HAP-1 (cell line): ENCODE data around the gene CC2D1A.
A peak's percentile ranks its signal among the peaks of the same experiment; 100 is the strongest.

Experiments
- DNase-seq, 2 experiments: peaks; one replicate each; pipeline ENCODE4 v3.0.0-alpha.2; 2016 to 2020; ENCODE audit warnings: low spot score in 2 of 2
- H3K27me3 ChIP-seq: fragments of 250-450 bp; sonication (Bioruptor Pico); 2 replicates; pipeline ENCODE4 v1.5.1; 2020; ENCODE audit warnings: low read depth, mild to moderate bottlenecking, moderate library complexity
- H3K36me3 ChIP-seq: fragments of 250-450 bp; sonication (Bioruptor Pico); replicated peaks from 2 replicates; pipeline ENCODE4 v1.5.1; 2020; ENCODE audit warnings: mild to moderate bottlenecking
- H3K4me1 ChIP-seq: fragments of 250-450 bp; sonication (Bioruptor Pico); 2 replicates; pipeline ENCODE4 v1.5.1; 2020; ENCODE audit warnings: mild to moderate bottlenecking
- H3K4me3 ChIP-seq: fragments of 250-450 bp; sonication (Bioruptor Pico); 2 replicates; pipeline ENCODE4 v1.5.1; 2020; ENCODE audit warnings: mild to moderate bottlenecking, moderate library complexity
- H3K9me3 ChIP-seq: fragments of 250-450 bp; sonication (Bioruptor Pico); 2 replicates; pipeline ENCODE4 v1.5.1; 2020; ENCODE audit warnings: mild to moderate bottlenecking, moderate library complexity
- in situ Hi-C: fragments of 300-500 bp; cut with MboI; formaldehyde crosslinking; loops from 3 replicates; pipeline ENCODE4 v1.14.3; 2020; ENCODE audit warnings: low sequenced_read_pairs, inconsistent platforms, mixed read lengths

Gene CC2D1A

GRCh38 chr19:13883516-13884064 is 22.4 kb upstream of the CC2D1A start:
- in situ Hi-C loops = loop anchor here (5.0 kb wide), 1 partner anchor 194 kb away; no protein-coding TSS in a partner anchor
- DNase-seq = no peak

GRCh38 chr19:13884726-13885591 is 21.0 kb upstream of the CC2D1A start:
- in situ Hi-C loops = loop anchor here (5.0 kb wide), 1 partner anchor 192 kb away; no protein-coding TSS in a partner anchor
- no peaks in the 10 kb centered on the region for H3K9me3 ChIP-seq

More at GRCh38 chr19:13883516-13884064, 22.4 kb upstream of the CC2D1A start:
- H3K36me3 ChIP-seq = no peaks in the 10 kb centered on the region
- H3K9me3 ChIP-seq = no peaks in the 10 kb centered on the region
- peaks cover 9% of the 10 kb centered on the region for H3K4me1 ChIP-seq
- H3K27me3 ChIP-seq = no peaks in the 10 kb centered on the region
- no peak overlapping the region for H3K4me3 ChIP-seq

GRCh38 chr19:13885826-13886365 is 20.1 kb upstream of the CC2D1A start:
- H3K4me1 ChIP-seq = no peaks in the 10 kb centered on the region
- H3K27me3 ChIP-seq = no peaks in the 10 kb centered on the region
- no peaks in the 10 kb centered on the region for H3K36me3 ChIP-seq
- H3K4me3 ChIP-seq = no peak overlapping the region
- in situ Hi-C loops = no loop called here
- no peak for DNase-seq
- H3K9me3 ChIP-seq = no peaks in the 10 kb centered on the region

More at GRCh38 chr19:13884726-13885591, 21.0 kb upstream of the CC2D1A start:
- no peaks in the 10 kb centered on the region for H3K36me3 ChIP-seq
- H3K4me3 ChIP-seq = no peak overlapping the region
- DNase-seq = no peak
- H3K27me3 ChIP-seq = no peaks in the 10 kb centered on the region
- peaks cover 6% of the 10 kb centered on the region for H3K4me1 ChIP-seq

- no peak for DNase-seq
- no peaks in the 10 kb centered on the region for H3K36me3 ChIP-seq
- in situ Hi-C loops = no loop called here
These were observed 19.0 kb upstream of the CC2D1A start for GRCh38 chr19:13887018-13887436.

GRCh38 chr19:13887517-13887916 is 18.5 kb upstream of the CC2D1A start:
- no peak overlapping the region for H3K4me3 ChIP-seq
- no peaks in the 10 kb centered on the region for H3K27me3 ChIP-seq
- in situ Hi-C loops = no loop called here
- H3K9me3 ChIP-seq = no peaks in the 10 kb centered on the region
- no peaks in the 10 kb centered on the region for H3K4me1 ChIP-seq
- no peak for DNase-seq
- H3K36me3 ChIP-seq = no peaks in the 10 kb centered on the region

More at GRCh38 chr19:13887018-13887436, 19.0 kb upstream of the CC2D1A start:
- no peak overlapping the region for H3K4me3 ChIP-seq
- H3K9me3 ChIP-seq = no peaks in the 10 kb centered on the region
- H3K27me3 ChIP-seq = no peaks in the 10 kb centered on the region
- no peaks in the 10 kb centered on the region for H3K4me1 ChIP-seq

- in situ Hi-C loops = no loop called here
- H3K36me3 ChIP-seq = no peaks in the 10 kb centered on the region
- no peak for DNase-seq
- H3K4me1 ChIP-seq = no peaks in the 10 kb centered on the region
- no peaks in the 10 kb centered on the region for H3K27me3 ChIP-seq
- H3K4me3 ChIP-seq = no peak overlapping the region
- no peaks in the 10 kb centered on the region for H3K9me3 ChIP-seq
These were observed 17.7 kb upstream of the CC2D1A start for GRCh38 chr19:13888281-13888680.

GRCh38 chr19:13890136-13890535 is 15.9 kb upstream of the CC2D1A start:
- Histone ChIP-seq H3K9me3 (no peaks in the 10 kb centered on the region), H3K4me1 (no peaks in the 10 kb centered on the region), H3K27me3 (no peaks in the 10 kb centered on the region), H3K4me3 (no peak overlapping the region), H3K36me3 (no peaks in the 10 kb centered on the region)
- no peak for DNase-seq
- in situ Hi-C loops = no loop called here

GRCh38 chr19:13892870-13893269 is 13.1 kb upstream of the CC2D1A start:
- no peak for DNase-seq
- no peaks in the 10 kb centered on the region; the same call in 1 of the 2 replicates for H3K9me3 ChIP-seq
- no peaks in the 10 kb centered on the region for H3K4me1 ChIP-seq
- H3K4me3 ChIP-seq = no peak overlapping the region
- no peaks in the 10 kb centered on the region for H3K36me3 ChIP-seq
- in situ Hi-C loops = no loop called here
- no peaks in the 10 kb centered on the region for H3K27me3 ChIP-seq

GRCh38 chr19:13894552-13894951 is 11.4 kb upstream of the CC2D1A start:
- H3K4me3 ChIP-seq = no peak overlapping the region
- H3K4me1 ChIP-seq = no peaks in the 10 kb centered on the region
- no peaks in the 10 kb centered on the region for H3K27me3 ChIP-seq
- no peaks in the 10 kb centered on the region; the same call in 1 of the 2 replicates for H3K9me3 ChIP-seq
- no peaks in the 10 kb centered on the region for H3K36me3 ChIP-seq
- in situ Hi-C loops = no loop called here
- no peak for DNase-seq

GRCh38 chr19:13896227-13896626 is 9.8 kb upstream of the CC2D1A start:
- in situ Hi-C loops = no loop called here
- no peaks in the 10 kb centered on the region for H3K4me1 ChIP-seq
- H3K36me3 ChIP-seq = no peaks in the 10 kb centered on the region
- DNase-seq = no peak
- no peaks in the 10 kb centered on the region; the same call in 1 of the 2 replicates for H3K9me3 ChIP-seq
- H3K27me3 ChIP-seq = no peaks in the 10 kb centered on the region
- H3K4me3 ChIP-seq = no peak overlapping the region

GRCh38 chr19:13899393-13899792 is 6.6 kb upstream of the CC2D1A start:
- DNase-seq = no peak
- in situ Hi-C loops = no loop called here
- Histone ChIP-seq H3K4me3 (no peak overlapping the region), H3K4me1 (no peaks in the 10 kb centered on the region), H3K36me3 (no peaks in the 10 kb centered on the region), H3K9me3 (no peaks in the 10 kb centered on the region; the same call in 1 of the 2 replicates), H3K27me3 (no peaks in the 10 kb centered on the region)

- no peak for DNase-seq
- no peaks in the 10 kb centered on the region; the same call in 1 of the 2 replicates for H3K9me3 ChIP-seq
- no peaks in the 10 kb centered on the region for H3K27me3 ChIP-seq
- no peaks in the 10 kb centered on the region for H3K4me1 ChIP-seq
- in situ Hi-C loops = no loop called here
- H3K4me3 ChIP-seq = no peak overlapping the region
- H3K36me3 ChIP-seq = no peaks in the 10 kb centered on the region
These were observed 6.0 kb upstream of the CC2D1A start for GRCh38 chr19:13899912-13900584.

- DNase-seq = peak; percentile 22 to 46
- no peaks in the 10 kb centered on the region for H3K9me3 ChIP-seq
- H3K36me3 ChIP-seq = no peaks in the 10 kb centered on the region
- H3K27me3 ChIP-seq = no peaks in the 10 kb centered on the region
- no peak overlapping the region for H3K4me3 ChIP-seq
- peaks cover 8% of the 10 kb centered on the region for H3K4me1 ChIP-seq
- in situ Hi-C loops = no loop called here
These were observed 2.9 kb upstream of the CC2D1A start for GRCh38 chr19:13902993-13903555.
